ENCODE results near the gene FAM221A.

DNA sequence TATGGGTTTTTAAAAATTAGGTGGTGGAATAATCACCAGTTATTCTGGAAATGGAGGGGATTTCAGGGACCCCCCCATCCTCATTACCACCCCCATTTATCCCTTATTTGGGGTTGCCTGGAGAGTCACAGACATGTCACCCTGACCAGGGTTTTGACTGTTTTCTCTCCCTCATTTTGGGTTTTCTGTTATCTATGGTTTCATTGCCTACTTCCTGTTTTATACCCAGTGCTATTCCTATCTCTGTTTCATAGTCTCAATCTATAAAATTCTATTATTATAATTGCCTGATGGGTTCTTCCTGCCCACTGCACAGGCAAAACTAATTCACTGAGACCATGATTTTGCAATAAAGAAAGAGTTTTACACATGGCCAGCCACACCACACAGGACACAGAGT is 15.9 kb upstream of the FAM221A start:
- TF ChIP-seq, protein P1, sequence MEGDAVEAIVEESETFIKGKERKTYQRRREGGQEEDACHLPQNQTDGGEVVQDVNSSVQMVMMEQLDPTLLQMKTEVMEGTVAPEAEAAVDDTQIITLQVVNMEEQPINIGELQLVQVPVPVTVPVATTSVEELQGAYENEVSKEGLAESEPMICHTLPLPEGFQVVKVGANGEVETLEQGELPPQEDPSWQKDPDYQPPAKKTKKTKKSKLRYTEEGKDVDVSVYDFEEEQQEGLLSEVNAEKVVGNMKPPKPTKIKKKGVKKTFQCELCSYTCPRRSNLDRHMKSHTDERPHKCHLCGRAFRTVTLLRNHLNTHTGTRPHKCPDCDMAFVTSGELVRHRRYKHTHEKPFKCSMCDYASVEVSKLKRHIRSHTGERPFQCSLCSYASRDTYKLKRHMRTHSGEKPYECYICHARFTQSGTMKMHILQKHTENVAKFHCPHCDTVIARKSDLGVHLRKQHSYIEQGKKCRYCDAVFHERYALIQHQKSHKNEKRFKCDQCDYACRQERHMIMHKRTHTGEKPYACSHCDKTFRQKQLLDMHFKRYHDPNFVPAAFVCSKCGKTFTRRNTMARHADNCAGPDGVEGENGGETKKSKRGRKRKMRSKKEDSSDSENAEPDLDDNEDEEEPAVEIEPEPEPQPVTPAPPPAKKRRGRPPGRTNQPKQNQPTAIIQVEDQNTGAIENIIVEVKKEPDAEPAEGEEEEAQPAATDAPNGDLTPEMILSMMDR (IDR thresholded peaks at IDR 0.05; ENCODE audit: insufficient read depth, low read length, poor library complexity, severe bottlenecking) = no peak
- no peak for TF ChIP-seq EZH2phosphoT487 (conservative IDR thresholded peaks at IDR 0.05; ENCODE audit: low read length)
